A549 (cell line): Measurements from ENCODE around the gene CENPQ.

Source experiments
- CTCF ChIP-seq: fragments of >200 bp; sonication (Bioruptor Twin); formaldehyde crosslinking; IDR thresholded peaks from 3 replicates; pipeline ENCODE4 v1.5.1; 2016
- EP300 ChIP-seq, 2 experiments: fragments of >200 bp; sonication (Bioruptor Twin); formaldehyde crosslinking; IDR thresholded peaks; 2 replicates in 1 of 2; 3 replicates in 1 of 2; pipeline ENCODE4 v1.6.1; 2016 to 2017
- JUN ChIP-seq, 2 experiments: fragments of >200 bp; sonication (Bioruptor Twin); formaldehyde crosslinking; IDR thresholded peaks; 2 replicates in 1 of 2; 3 replicates in 1 of 2; pipeline ENCODE4 v1.6.1; 2016 to 2017
- MAZ ChIP-seq: fragments of 150-350 bp; IDR thresholded peaks from 2 replicates; pipeline ENCODE4 v1.6.1; 2014; ENCODE audit warnings: antibody characterized with exemption, low read depth, low read length, borderline replicate concordance
- PHF8 ChIP-seq: fragments of 200-600 bp; sonication (generic); IDR thresholded peaks from 2 replicates; pipeline ENCODE4 v1.6.1; 2016; ENCODE audit warnings: low read depth, mild to moderate bottlenecking, antibody characterized with exemption, moderate library complexity, borderline replicate concordance
- POLR2A ChIP-seq: IDR thresholded peaks from 2 replicates; pipeline ENCODE4 v1.6.1; 2012; ENCODE audit warnings: mild to moderate bottlenecking, low read length
- RAD21 ChIP-seq, 2 experiments: fragments of >200 bp in 1 of 2; sonication (Bioruptor Twin) in 1 of 2; formaldehyde crosslinking in 1 of 2; IDR thresholded peaks in 1 of 2; conservative IDR thresholded peaks in 1 of 2; 2 replicates in 1 of 2; 3 replicates in 1 of 2; pipeline ENCODE4 v1.6.1; 2012 to 2018; ENCODE audit warnings: inconsistent platforms in 1 of 2
- TF ChIP-seq, protein P1 (sequence below): fragments of 150-350 bp; IDR thresholded peaks from 2 replicates; pipeline ENCODE4 v1.6.1; 2014; ENCODE audit warnings: low read depth, mild to moderate bottlenecking, low read length

DNA sequence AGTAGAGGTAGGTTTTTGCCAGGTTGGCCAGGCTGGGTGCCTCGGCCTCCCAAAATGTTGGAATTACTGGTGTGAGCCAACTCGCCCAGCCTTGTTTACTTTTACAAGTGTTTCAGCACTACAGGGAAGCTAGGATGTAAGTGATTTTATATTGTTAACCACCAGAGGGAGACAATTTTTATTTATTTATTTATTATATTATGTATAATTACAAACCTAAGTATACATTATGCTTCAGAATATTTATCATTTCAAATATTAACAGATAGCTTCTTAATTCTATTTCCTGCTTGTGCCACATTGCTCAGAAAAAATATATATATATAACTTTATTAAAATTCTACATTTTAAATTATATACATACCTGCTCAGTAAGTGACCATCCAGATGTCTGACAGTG is 9.9 kb upstream of the CENPQ start:
- TF ChIP-seq EP300 (IDR thresholded peaks at IDR 0.05): no peak
- no peak for TF ChIP-seq MAZ
- peak; percentile 47 for TF ChIP-seq CTCF
- TF ChIP-seq, protein P1, sequence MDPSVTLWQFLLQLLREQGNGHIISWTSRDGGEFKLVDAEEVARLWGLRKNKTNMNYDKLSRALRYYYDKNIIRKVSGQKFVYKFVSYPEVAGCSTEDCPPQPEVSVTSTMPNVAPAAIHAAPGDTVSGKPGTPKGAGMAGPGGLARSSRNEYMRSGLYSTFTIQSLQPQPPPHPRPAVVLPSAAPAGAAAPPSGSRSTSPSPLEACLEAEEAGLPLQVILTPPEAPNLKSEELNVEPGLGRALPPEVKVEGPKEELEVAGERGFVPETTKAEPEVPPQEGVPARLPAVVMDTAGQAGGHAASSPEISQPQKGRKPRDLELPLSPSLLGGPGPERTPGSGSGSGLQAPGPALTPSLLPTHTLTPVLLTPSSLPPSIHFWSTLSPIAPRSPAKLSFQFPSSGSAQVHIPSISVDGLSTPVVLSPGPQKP: no peak
- TF ChIP-seq POLR2A: no peak
- TF ChIP-seq JUN (IDR thresholded peaks at IDR 0.05): no peak
- peak in 1 of 2 experiments; percentile 28; a peak in 1 of 5 replicates for TF ChIP-seq RAD21 (conservative IDR thresholded peaks at IDR 0.05 in 1 of 2, IDR thresholded peaks at IDR 0.05 in 1 of 2)
- TF ChIP-seq PHF8: no peak
